ENCODE results near the gene CAV1. TPM values are rescaled to one million over a fixed set of nuclear protein-coding genes. Genes with fewer than 3 reads are reported as not detected.

The CAV1 gene
- total RNA-seq, 1 donor from 2014 or later: 14.4 TPM

- DNase-seq (ENCODE audit: extremely low spot score, unreplicated experiment): no peak
- Mint-ChIP-seq H3K4me3 (no peak overlapping the region), H3K36me3 (no peaks in the 10 kb centered on the region), H3K27ac (no peak overlapping the region), H3K9me3 (peaks cover 7% of the 10 kb centered on the region), H3K4me1 (ENCODE audit: unreplicated experiment) (peaks cover 3% of the 10 kb centered on the region), H3K27me3 (peaks cover 5% of the 10 kb centered on the region)
- no peak for TF ChIP-seq CTCF (conservative IDR thresholded peaks at IDR 0.05)
These were observed 30.4 kb upstream of the CAV1 start for GRCh38 chr7:116494472-116494871.

GRCh38 chr7:116495736-116496135 is 29.1 kb upstream of the CAV1 start:
- H3K27me3 Mint-ChIP-seq: peaks cover 13% of the 10 kb centered on the region
- H3K36me3 Mint-ChIP-seq: no peaks in the 10 kb centered on the region
- no peak overlapping the region for H3K4me3 Mint-ChIP-seq

GRCh38 chr7:116496653-116497052 is 28.2 kb upstream of the CAV1 start:
- TF ChIP-seq CTCF (conservative IDR thresholded peaks at IDR 0.05): no peak
- peaks cover 7% of the 10 kb centered on the region for H3K4me1 Mint-ChIP-seq (ENCODE audit: unreplicated experiment)
- no peak overlapping the region for H3K27ac Mint-ChIP-seq
- peaks cover 22% of the 10 kb centered on the region for H3K27me3 Mint-ChIP-seq
- H3K4me3 Mint-ChIP-seq: no peak overlapping the region
- H3K36me3 Mint-ChIP-seq: no peaks in the 10 kb centered on the region
- H3K9me3 Mint-ChIP-seq: peaks cover 7% of the 10 kb centered on the region
- no peak for DNase-seq (ENCODE audit: extremely low spot score, unreplicated experiment)

More at GRCh38 chr7:116495736-116496135, 29.1 kb upstream of the CAV1 start:
- DNase-seq (ENCODE audit: extremely low spot score, unreplicated experiment): no peak
- no peak for TF ChIP-seq CTCF (conservative IDR thresholded peaks at IDR 0.05)
- H3K27ac Mint-ChIP-seq: no peak overlapping the region
- H3K9me3 Mint-ChIP-seq: peaks cover 7% of the 10 kb centered on the region
- H3K4me1 Mint-ChIP-seq (ENCODE audit: unreplicated experiment): peaks cover 5% of the 10 kb centered on the region

- H3K4me1 Mint-ChIP-seq (ENCODE audit: unreplicated experiment): peaks cover 7% of the 10 kb centered on the region
- no peak for TF ChIP-seq CTCF (conservative IDR thresholded peaks at IDR 0.05)
- peaks cover 22% of the 10 kb centered on the region for H3K27me3 Mint-ChIP-seq
- peaks cover 7% of the 10 kb centered on the region for H3K9me3 Mint-ChIP-seq
- no peak for DNase-seq (ENCODE audit: extremely low spot score, unreplicated experiment)
- H3K27ac Mint-ChIP-seq: no peak overlapping the region
- peak overlapping the region; percentile 21 for H3K4me3 Mint-ChIP-seq
- H3K36me3 Mint-ChIP-seq: no peaks in the 10 kb centered on the region
These were observed 27.1 kb upstream of the CAV1 start for GRCh38 chr7:116497708-116498107.

- DNase-seq (ENCODE audit: extremely low spot score, unreplicated experiment): no peak
- Mint-ChIP-seq H3K4me1 (ENCODE audit: unreplicated experiment) (peaks cover 7% of the 10 kb centered on the region), H3K4me3 (peak within 1 kb of the TSS; percentile 91), H3K9me3 (peaks cover 7% of the 10 kb centered on the region), H3K27me3 (peaks cover 22% of the 10 kb centered on the region), H3K36me3 (no peaks in the 10 kb centered on the region), H3K27ac (peak within 1 kb of the TSS; percentile 76)
- TF ChIP-seq CTCF (conservative IDR thresholded peaks at IDR 0.05): no peak
These were observed 25.4 kb upstream of the CAV1 start, which contains the start of gene CAV2 for GRCh38 chr7:116499168-116500077. TSS of gene CAV2 (plus strand) at chr7:116499738. CDS start at chr7:116499782, 44 bp downstream.
